ENCODE data around the gene KDM2B. TPM values are rescaled to one million over a fixed set of nuclear protein-coding genes. Genes with fewer than 3 reads are reported as not detected.

KDM2B gene
- total and polyA plus RNA-seq, 10 of the 15 experiments (the other 5 are each of a cell fraction or from before 2014, with no cell fraction given), result 13.6 to 124 (median 40.4) TPM

- no peak for TF ChIP-seq HSF1 (IDR thresholded peaks at IDR 0.05; ENCODE audit: low read depth, low read length)
- TF ChIP-seq FOXK2 (IDR thresholded peaks at IDR 0.05), result no peak
- TF ChIP-seq ZNF687 (IDR thresholded peaks at IDR 0.05), result no peak
- no peak for TF ChIP-seq CHD1 (IDR thresholded peaks at IDR 0.05; ENCODE audit: low read depth, low read length)
Observed at GRCh38 chr12:121443193-121443870, 137.5 kb downstream of the KDM2B start (continued).

Data from GM12878 (cell line).